ENCODE data around the gene KCTD8. TPM values are rescaled to one million over a fixed set of nuclear protein-coding genes. Genes with fewer than 3 reads are reported as not detected.
"Not testable (repeated sequence)": the region's sequence is repeated elsewhere in the genome, so short reads cannot be mapped to it uniquely, and the experiment has no call there.

KCTD8 gene
- total RNA-seq, 1 experiment from 2014 or later, result not detected

DNA sequence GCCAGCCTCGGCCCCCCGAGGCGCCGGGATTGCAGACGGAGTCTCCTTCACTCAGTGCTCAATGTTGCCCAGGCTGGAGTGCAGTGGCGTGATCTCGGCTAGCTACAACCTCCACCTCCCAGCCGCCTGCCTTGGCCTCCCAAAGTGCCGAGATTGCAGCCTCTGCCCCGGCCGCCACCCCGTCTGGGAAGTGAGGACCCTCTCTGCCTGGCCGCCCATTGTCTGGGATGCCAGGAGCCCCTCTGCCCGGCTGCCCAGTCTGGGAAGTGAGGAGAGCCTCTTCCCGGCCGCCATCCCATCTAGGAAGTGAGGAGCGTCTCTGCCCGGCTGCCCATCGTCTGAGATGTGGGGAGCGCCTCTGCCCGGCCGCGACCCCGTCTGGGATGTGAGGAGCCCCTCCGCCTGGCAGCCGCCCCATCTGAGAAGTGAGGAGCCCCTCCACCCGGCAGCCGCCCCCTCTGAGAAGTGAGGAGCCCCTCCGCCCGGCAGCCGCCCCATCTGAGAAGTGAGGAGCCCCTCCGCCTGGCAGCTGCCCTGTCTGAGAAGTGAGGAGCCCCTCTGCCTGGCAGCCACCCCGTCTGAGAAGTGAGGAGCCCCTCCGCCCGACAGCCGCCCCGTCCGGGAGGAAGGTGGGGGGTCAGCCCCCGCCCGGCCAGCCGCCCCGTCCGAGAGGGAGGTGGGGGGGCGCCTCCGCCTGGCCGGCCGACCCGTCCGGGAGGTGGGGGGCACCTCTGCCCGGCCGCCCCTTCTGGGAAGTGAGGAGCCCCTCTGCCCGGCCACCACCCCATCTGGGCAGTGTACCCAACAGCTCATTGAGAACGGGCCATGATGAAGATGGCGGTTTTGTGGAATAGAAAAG, 266.9 kb downstream of the KCTD8 start:
- intact Hi-C loops (cut with micrococcal nuclease); BruUV-seq (replicated peaks); CTCF ChIA-PET: not testable (repeated sequence)

DNA sequence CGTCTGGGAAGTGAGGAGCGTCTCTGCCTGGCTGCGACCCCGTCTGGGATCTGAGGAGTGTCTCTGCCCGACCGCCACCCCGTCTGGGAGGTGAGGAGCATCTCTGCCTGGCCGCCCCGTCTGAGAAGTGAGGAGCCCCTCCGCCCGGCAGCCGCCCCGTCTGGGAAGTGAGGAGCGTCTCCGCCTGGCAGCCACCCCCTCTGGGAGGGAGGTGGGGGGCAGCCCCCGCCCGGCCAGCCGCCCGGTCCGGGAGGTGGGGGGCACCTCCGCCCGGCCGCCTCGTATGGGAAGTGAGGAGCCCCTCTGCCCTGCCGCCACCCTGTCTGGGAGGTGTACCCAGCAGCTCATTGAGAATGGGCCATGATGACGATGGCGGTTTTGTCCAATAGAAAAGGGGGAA, 280.8 kb downstream of the KCTD8 start:
- H3K9me2 ChIP-seq (ENCODE audit: insufficient read depth); POLR2A ChIA-PET: not testable (repeated sequence)

More for the DNA sequence above, 266.9 kb downstream of the KCTD8 start:
- POLR2A ChIA-PET; H3K4me3 ChIP-seq (replicated peaks in 1 of 2; ENCODE audit: low read depth in 1 of 2, low read length in 2 of 2); H3K27me3 ChIP-seq (ENCODE audit: insufficient read depth, low read length); H3K4me2 ChIP-seq (ENCODE audit: low read length); H3K9me3 ChIP-seq (ENCODE audit: control insufficient read depth in 1 of 2, insufficient read depth in 1 of 2, low read depth in 1 of 2, low read length in 2 of 2); H3K27ac ChIP-seq (ENCODE audit: low read depth, low read length); RAD21 ChIA-PET (ENCODE audit: low non-redundant PET in 1 of 2, low total read pairs in 2 of 2, uncharacterized antibody in 2 of 2, unreplicated experiment in 2 of 2); H3K4me1 ChIP-seq (ENCODE audit: control insufficient read depth in 1 of 2, insufficient read depth in 2 of 2, low read length in 2 of 2); DNase-seq (ENCODE audit: low read depth, low spot score); H3K36me3 ChIP-seq (ENCODE audit: control insufficient read depth in 1 of 2, insufficient read depth in 2 of 2, low read length in 2 of 2); H3K79me2 ChIP-seq (ENCODE audit: insufficient read depth, low read length); H4K20me1 ChIP-seq (ENCODE audit: insufficient read depth); H2AFZ ChIP-seq (ENCODE audit: low read depth, low read length, poor library complexity, severe bottlenecking); H3K9ac ChIP-seq (ENCODE audit: low read length); ATAC-seq; H3K9me2 ChIP-seq (ENCODE audit: insufficient read depth): not testable (repeated sequence)

DNA sequence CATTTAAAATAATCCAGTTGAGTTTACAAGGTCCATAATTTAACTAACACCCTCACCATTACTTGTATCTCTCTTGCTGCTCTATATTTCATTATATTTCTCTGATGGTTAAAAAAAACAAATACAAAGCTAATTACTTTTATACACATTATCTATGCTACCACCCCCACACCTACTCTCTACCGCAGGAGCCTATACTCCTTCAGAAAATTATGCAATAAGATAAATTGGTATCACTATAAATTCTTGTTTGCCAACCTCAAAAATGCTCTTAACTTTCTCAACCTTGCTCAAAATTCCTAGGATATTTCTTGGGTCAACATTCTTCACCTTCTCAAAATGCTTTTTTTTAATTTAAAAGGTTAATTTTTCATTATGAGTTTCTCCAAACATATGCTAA, 282.7 kb downstream of the KCTD8 start:
- H3K9me2 ChIP-seq (ENCODE audit: insufficient read depth), result no peaks in the 10 kb centered on the region
- no peaks in the 10 kb centered on the region for H3K36me3 ChIP-seq (ENCODE audit: control insufficient read depth in 1 of 2, insufficient read depth in 2 of 2, low read length in 2 of 2)
- ATAC-seq (no peak), DNase-seq (ENCODE audit: low read depth, low spot score) (no peak)
- TF ChIP-seq ATF3 (IDR thresholded peaks at IDR 0.05) (no peak), YY1 (IDR thresholded peaks at IDR 0.05; ENCODE audit: extremely low read depth, insufficient replicate concordance, low read depth, low read length) (no peak), RAD21 (IDR thresholded peaks at IDR 0.05; ENCODE audit: low read depth) (no peak)
- CTCF ChIA-PET, result no interaction called here
- H2AFZ ChIP-seq (ENCODE audit: low read depth, low read length, poor library complexity, severe bottlenecking), result no peak overlapping the region
- no peak overlapping the region for H3K4me2 ChIP-seq (ENCODE audit: low read length)
- no peak overlapping the region for H3K27ac ChIP-seq (ENCODE audit: low read depth, low read length)
- no peak overlapping the region for H3K4me3 ChIP-seq (replicated peaks in 1 of 2; ENCODE audit: low read depth in 1 of 2, low read length in 2 of 2)
- H3K9me3 ChIP-seq (ENCODE audit: control insufficient read depth in 1 of 2, insufficient read depth in 1 of 2, low read depth in 1 of 2, low read length in 2 of 2), result peaks cover 7 to 21% of the 10 kb centered on the region in 2 experiments; a peak in 2 of 4 replicates
- intact Hi-C loops (cut with micrococcal nuclease), result no loop called here
- no peaks in the 10 kb centered on the region for H3K79me2 ChIP-seq (ENCODE audit: insufficient read depth, low read length)
- RAD21 ChIA-PET (ENCODE audit: low non-redundant PET in 1 of 2, low total read pairs in 2 of 2, uncharacterized antibody in 2 of 2, unreplicated experiment in 2 of 2), result no interaction called here
- H4K20me1 ChIP-seq (ENCODE audit: insufficient read depth), result no peaks in the 10 kb centered on the region
- no TSS peak for BruUV-seq (replicated peaks)
- POLR2A ChIA-PET, result no interaction called here
- no peaks in the 10 kb centered on the region for H3K27me3 ChIP-seq (ENCODE audit: insufficient read depth, low read length)
- no peaks in the 10 kb centered on the region for H3K4me1 ChIP-seq (ENCODE audit: control insufficient read depth in 1 of 2, insufficient read depth in 2 of 2, low read length in 2 of 2)
- H3K9ac ChIP-seq (ENCODE audit: low read length), result no peak overlapping the region

More for the DNA sequence above, 280.8 kb downstream of the KCTD8 start:
- BruUV-seq (replicated peaks); intact Hi-C loops (cut with micrococcal nuclease); H3K36me3 ChIP-seq (ENCODE audit: control insufficient read depth in 1 of 2, insufficient read depth in 2 of 2, low read length in 2 of 2); RAD21 ChIA-PET (ENCODE audit: low non-redundant PET in 1 of 2, low total read pairs in 2 of 2, uncharacterized antibody in 2 of 2, unreplicated experiment in 2 of 2); ATAC-seq; H3K4me2 ChIP-seq (ENCODE audit: low read length); H3K27me3 ChIP-seq (ENCODE audit: insufficient read depth, low read length); H4K20me1 ChIP-seq (ENCODE audit: insufficient read depth); H3K9ac ChIP-seq (ENCODE audit: low read length); H2AFZ ChIP-seq (ENCODE audit: low read depth, low read length, poor library complexity, severe bottlenecking); H3K4me1 ChIP-seq (ENCODE audit: control insufficient read depth in 1 of 2, insufficient read depth in 2 of 2, low read length in 2 of 2); H3K79me2 ChIP-seq (ENCODE audit: insufficient read depth, low read length); H3K4me3 ChIP-seq (replicated peaks in 1 of 2; ENCODE audit: low read depth in 1 of 2, low read length in 2 of 2); H3K27ac ChIP-seq (ENCODE audit: low read depth, low read length); CTCF ChIA-PET; DNase-seq (ENCODE audit: low read depth, low spot score): not testable (repeated sequence)
- H3K9me3 ChIP-seq (ENCODE audit: control insufficient read depth in 1 of 2, insufficient read depth in 1 of 2, low read depth in 1 of 2, low read length in 2 of 2), result peaks cover 13 to 27% of the 10 kb centered on the region in 2 experiments; a peak in 2 of 4 replicates

Data from HCT116 (cell line).